Smooth muscle cell (in vitro differentiated cells): ENCODE data around the gene SAA4. TPM values are rescaled to one million over a fixed set of nuclear protein-coding genes. Genes with fewer than 3 reads are reported as not detected.

Source experiments
- DNase-seq: peaks from one replicate; lab custom pipeline; 2025; ENCODE audit not compliant: unreplicated experiment; lab: John Stamatoyannopoulos, UW
- H2AFZ ChIP-seq: fragments of 200-600 bp; sonication (generic); 2 replicates; pipeline ENCODE4 v1.6.0; 2016; ENCODE audit warnings: antibody characterized with exemption, low read depth, mild to moderate bottlenecking
- H3F3A ChIP-seq: fragments of 200-600 bp; sonication (generic); 2 replicates; pipeline ENCODE4 v1.6.0; 2017; ENCODE audit warnings: antibody characterized with exemption, low read depth
- H3K27ac ChIP-seq: fragments of 200-600 bp; sonication (generic); 2 replicates; pipeline ENCODE4 v1.5.1; 2016; ENCODE audit warnings: low read depth, mild to moderate bottlenecking
- H3K27me3 ChIP-seq: fragments of 200-600 bp; sonication (generic); 2 replicates; pipeline ENCODE4 v1.6.1; 2016; ENCODE audit warnings: low read depth, mild to moderate bottlenecking
- H3K36me3 ChIP-seq: fragments of 200-600 bp; sonication (generic); 2 replicates; pipeline ENCODE4 v1.5.1; 2016; ENCODE audit warnings: low read depth
- H3K4me1 ChIP-seq: fragments of 200-600 bp; sonication (generic); 2 replicates; pipeline ENCODE4 v1.5.1; 2016; ENCODE audit warnings: low read depth
- H3K4me2 ChIP-seq: fragments of 200-600 bp; sonication (generic); 2 replicates; pipeline ENCODE4 v1.6.0; 2016; ENCODE audit warnings: mild to moderate bottlenecking
- H3K4me3 ChIP-seq: fragments of 200-600 bp; sonication (generic); 2 replicates; pipeline ENCODE4 v1.5.1; 2016; ENCODE audit warnings: mild to moderate bottlenecking
- H3K79me2 ChIP-seq: fragments of 200-600 bp; sonication (generic); 2 replicates; pipeline ENCODE4 v1.6.0; 2016; ENCODE audit warnings: low read depth, mild to moderate bottlenecking
- H3K9ac ChIP-seq: fragments of 200-600 bp; sonication (generic); 2 replicates; pipeline ENCODE4 v1.6.0; 2016; ENCODE audit warnings: low read depth
- H3K9me3 ChIP-seq: fragments of 200-600 bp; sonication (generic); replicated peaks from 2 replicates; pipeline ENCODE4 v1.5.1; 2016; ENCODE audit warnings: low read depth
- H4K20me1 ChIP-seq: fragments of 200-600 bp; sonication (generic); 2 replicates; pipeline ENCODE4 v1.6.0; 2016; ENCODE audit warnings: low read depth
- CTCF ChIP-seq: fragments of 200-600 bp; sonication (generic); IDR thresholded peaks from 2 replicates; pipeline ENCODE4 v1.5.1; 2017; ENCODE audit warnings: borderline replicate concordance, mild to moderate bottlenecking, antibody characterized with exemption; ENCODE audit not compliant: insufficient read depth, poor library complexity, severe bottlenecking
- WGBS: methylation state at CpG from one replicate; pipeline ENCODE4 v1.1.7; 2016; ENCODE audit warnings: low lambda C conversion rate; 5-methylcytosine and 5-hydroxymethylcytosine counted together
- polyA plus RNA-seq: library from polyadenylated mRNA; unstranded; fragments of >200 nt; fragmentation: Nextera tagmentation; extraction: Ambion mirVana; gene quantifications from 2 replicates; pipeline ENCODE4 v1.2.1, GENCODE V29; 2016
- total RNA-seq: library from RNA; depleted of rRNA; stranded (reverse); fragments of >200 nt; gene quantifications from 2 replicates; pipeline ENCODE4 v1.2.3, GENCODE V29; 2014

SAA4 gene
- total and polyA plus RNA-seq, 2 experiments from 2014 or later, result not detected

DNA sequence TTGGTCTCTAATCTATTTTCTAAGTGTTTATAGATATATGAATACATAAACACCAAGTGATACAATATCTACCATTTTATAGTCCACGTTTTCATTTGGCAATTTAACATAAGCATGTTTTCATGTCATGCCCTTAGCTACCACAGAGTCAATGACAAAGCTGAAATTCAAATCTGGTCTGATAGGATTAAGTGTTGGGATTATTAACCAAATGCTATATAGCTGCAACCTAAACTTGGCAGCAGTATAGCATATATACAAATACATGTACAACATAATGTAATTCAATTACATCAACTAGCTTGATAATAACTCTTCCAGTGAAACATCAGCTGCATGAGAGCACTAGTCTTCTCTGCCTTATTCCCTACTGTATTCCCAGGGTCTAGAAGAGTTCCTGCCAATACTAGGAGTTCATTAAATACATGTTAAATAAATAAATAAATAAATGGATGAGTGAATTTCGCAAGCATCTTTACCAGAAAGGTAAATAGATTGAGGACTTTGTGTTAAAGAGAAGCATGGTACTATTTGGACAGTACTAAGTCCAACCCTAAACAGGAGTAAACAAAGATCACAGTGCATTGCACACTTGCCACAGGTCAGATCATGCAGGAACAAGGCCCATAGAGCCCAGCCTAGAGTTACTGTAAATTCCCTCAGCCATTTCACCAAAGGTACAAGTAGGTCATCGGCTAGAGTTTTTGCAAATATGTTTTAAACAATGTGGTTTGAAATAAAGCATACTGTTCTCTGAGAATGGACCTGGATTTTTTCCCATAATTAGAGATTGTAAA is 12.8 kb downstream of the SAA4 start:
- H4K20me1 ChIP-seq, result no peaks in the 10 kb centered on the region
- H3K4me2 ChIP-seq, result no peak overlapping the region
- no peak for DNase-seq
- no peaks in the 10 kb centered on the region for H3F3A ChIP-seq
- H3K4me1 ChIP-seq, result no peaks in the 10 kb centered on the region
- no peaks in the 10 kb centered on the region for H3K36me3 ChIP-seq
- H3K4me3 ChIP-seq, result no peak overlapping the region
- no peaks in the 10 kb centered on the region for H3K79me2 ChIP-seq
- peaks cover 6% of the 10 kb centered on the region for H3K27me3 ChIP-seq
- no peak overlapping the region for H2AFZ ChIP-seq
- H3K9ac ChIP-seq, result no peak overlapping the region
- no peak overlapping the region for H3K27ac ChIP-seq
- TF ChIP-seq CTCF, result no peak
- 71% methylated on average over 3 of the region's 3 CpGs for WGBS
- no peaks in the 10 kb centered on the region for H3K9me3 ChIP-seq

DNA sequence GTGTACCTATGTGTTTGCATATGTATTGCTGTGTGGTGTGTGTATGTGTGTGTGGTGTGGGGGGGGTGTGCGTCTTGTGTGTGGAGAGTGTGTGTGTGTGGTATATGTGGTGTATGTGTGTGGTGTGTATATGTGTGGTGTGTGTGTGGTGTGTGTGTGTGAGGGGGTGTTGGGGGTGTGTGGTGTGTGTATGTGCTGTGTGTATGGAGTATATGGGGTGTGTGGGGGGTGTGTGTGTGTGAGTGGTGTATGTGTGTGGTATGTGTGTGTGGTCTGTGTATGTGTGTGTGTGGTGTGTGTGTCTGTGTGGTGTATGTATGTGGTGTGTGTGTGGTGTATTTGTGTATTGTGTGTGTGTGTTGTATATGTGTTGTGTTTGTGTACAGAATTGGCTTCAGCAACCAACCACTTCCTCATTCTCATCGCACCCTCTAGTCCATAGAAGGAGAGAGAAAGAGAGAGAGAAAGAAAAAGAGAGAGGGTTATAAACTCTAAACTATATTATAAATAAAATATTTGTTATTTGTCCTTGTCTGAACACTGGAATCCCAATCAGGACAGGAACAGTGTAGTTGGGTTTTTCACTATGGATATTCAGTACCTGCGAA is 13.7 kb downstream of the SAA4 start:
- DNase-seq, result no peak
- no peaks in the 10 kb centered on the region for H3K4me1 ChIP-seq
- H3K36me3 ChIP-seq, result no peaks in the 10 kb centered on the region
- no peak overlapping the region for H2AFZ ChIP-seq
- no peak overlapping the region for H3K4me3 ChIP-seq
- no peak overlapping the region for H3K9ac ChIP-seq
- H3K9me3 ChIP-seq, result no peaks in the 10 kb centered on the region
- no peak overlapping the region for H3K4me2 ChIP-seq
- H4K20me1 ChIP-seq, result no peaks in the 10 kb centered on the region
- no peaks in the 10 kb centered on the region for H3F3A ChIP-seq
- no peaks in the 10 kb centered on the region for H3K79me2 ChIP-seq
- no peak overlapping the region for H3K27ac ChIP-seq
- peaks cover 13% of the 10 kb centered on the region for H3K27me3 ChIP-seq
- 93% methylated on average over 2 of the region's 3 CpGs for WGBS
- no peak for TF ChIP-seq CTCF

DNA sequence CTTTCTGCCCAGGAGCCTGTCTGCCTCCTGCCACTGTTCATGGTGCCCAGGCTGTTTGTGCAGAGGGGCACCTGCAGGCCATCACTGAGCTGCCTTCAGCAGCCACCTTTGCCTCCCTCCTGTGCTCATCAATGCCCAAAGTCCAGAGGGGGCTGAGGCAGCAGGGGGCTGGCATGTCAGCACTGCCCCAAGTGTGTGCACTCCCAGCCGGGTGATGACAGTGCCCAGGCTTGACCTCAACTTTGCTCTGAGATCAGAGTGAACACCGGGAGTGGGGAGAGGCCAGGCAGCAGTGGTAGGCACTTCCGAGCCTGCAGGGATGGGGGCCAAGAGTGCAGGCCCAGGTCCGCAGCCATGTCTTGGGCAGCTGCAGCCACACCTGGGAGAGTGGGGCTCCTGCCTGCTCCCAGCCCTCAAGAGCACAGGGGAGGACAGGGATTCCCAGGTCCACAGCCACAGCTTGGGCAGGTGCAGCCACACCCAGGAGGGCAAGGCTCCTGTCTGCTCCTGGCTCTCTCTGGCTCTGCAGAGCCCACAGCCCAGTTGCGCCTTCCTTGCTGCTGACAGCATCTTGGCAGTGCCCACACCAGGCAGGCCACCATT is 15.2 kb downstream of the SAA4 start:
- Histone ChIP-seq H3K4me3 (no peak overlapping the region), H3K9me3 (no peaks in the 10 kb centered on the region), H3K4me1 (no peaks in the 10 kb centered on the region), H3K27ac (no peak overlapping the region), H3K4me2 (no peak overlapping the region), H2AFZ (no peak overlapping the region), H3F3A (no peaks in the 10 kb centered on the region), H4K20me1 (no peaks in the 10 kb centered on the region), H3K79me2 (no peaks in the 10 kb centered on the region), H3K36me3 (no peaks in the 10 kb centered on the region), H3K9ac (no peak overlapping the region), H3K27me3 (peaks cover 28% of the 10 kb centered on the region)
- no peak for DNase-seq
- no peak for TF ChIP-seq CTCF
- 88% methylated on average over 5 of the region's 5 CpGs for WGBS
